ENCODE measurements around the gene RFX3.
"Not testable (repeated sequence)": the region's sequence is repeated elsewhere in the genome, so short reads cannot be mapped to it uniquely, and the experiment has no call there.

The RFX3 gene

GRCh38 chr9:3337515-3338225 lies 188.1 kb downstream of the RFX3 start:
- no peak for FAIRE-seq

GRCh38 chr9:3336951-3337350 lies 188.8 kb downstream of the RFX3 start:
- no peak for FAIRE-seq

GRCh38 chr9:3332802-3333201 lies 193.0 kb downstream of the RFX3 start:
- FAIRE-seq, result no peak

- no peak for FAIRE-seq
Measured at GRCh38 chr9:3331801-3332200, 194.0 kb downstream of the RFX3 start.

- no peak for FAIRE-seq
Measured at GRCh38 chr9:3330792-3331420, 194.9 kb downstream of the RFX3 start.

GRCh38 chr9:3329361-3329760 lies 196.4 kb downstream of the RFX3 start:
- FAIRE-seq, result no peak

GRCh38 chr9:3323714-3324113 lies 202.1 kb downstream of the RFX3 start:
- no peak for FAIRE-seq

- no peak for FAIRE-seq
Measured at GRCh38 chr9:3321186-3321585, 204.6 kb downstream of the RFX3 start.

GRCh38 chr9:3312595-3312994 lies 213.2 kb downstream of the RFX3 start:
- FAIRE-seq, result not testable (repeated sequence)

GRCh38 chr9:3308609-3309008 lies 217.2 kb downstream of the RFX3 start:
- no peak for FAIRE-seq

GRCh38 chr9:3304388-3304787 lies 221.4 kb downstream of the RFX3 start:
- not testable (repeated sequence) for FAIRE-seq

GRCh38 chr9:3299872-3300271 lies 225.9 kb downstream of the RFX3 start:
- no peak for FAIRE-seq

GRCh38 chr9:3296536-3296935 lies 229.3 kb downstream of the RFX3 start:
- FAIRE-seq, result no peak

- no peak for FAIRE-seq
Measured at GRCh38 chr9:3292311-3292710, 233.5 kb downstream of the RFX3 start.

- FAIRE-seq, result no peak
Measured at GRCh38 chr9:3290231-3290840, 235.5 kb downstream of the RFX3 start.

- peak; percentile 39 for FAIRE-seq
Measured at GRCh38 chr9:3288686-3289085, 237.1 kb downstream of the RFX3 start.

GRCh38 chr9:3285365-3286161 lies 240.2 kb downstream of the RFX3 start:
- FAIRE-seq, result no peak

GRCh38 chr9:3282365-3282764 lies 243.4 kb downstream of the RFX3 start:
- no peak for FAIRE-seq

- FAIRE-seq, result no peak
Measured at GRCh38 chr9:3281399-3281798, 244.4 kb downstream of the RFX3 start.

- no peak for FAIRE-seq
Measured at GRCh38 chr9:3277200-3277599, 248.6 kb downstream of the RFX3 start.

GRCh38 chr9:3271581-3271980 lies 254.2 kb downstream of the RFX3 start:
- FAIRE-seq, result no peak

GRCh38 chr9:3271157-3271556 lies 254.6 kb downstream of the RFX3 start:
- no peak for FAIRE-seq

- FAIRE-seq, result no peak
Measured at GRCh38 chr9:3268223-3268622, 257.6 kb downstream of the RFX3 start.

GRCh38 chr9:3263698-3264097 lies 262.1 kb downstream of the RFX3 start:
- no peak for FAIRE-seq
